GM20000 (cell line): ENCODE results near the gene DLG2.

Source experiments
- DNase-seq: peaks from one replicate; pipeline ENCODE4 v3.0.0; 2012; ENCODE audit warnings: low spot score
- CTCF ChIP-seq: IDR thresholded peaks from 2 replicates; pipeline ENCODE4 v1.5.1; 2012; ENCODE audit warnings: mild to moderate bottlenecking, control low read depth; ENCODE audit errors: extremely low read depth, missing control alignments

DLG2 gene

DNA sequence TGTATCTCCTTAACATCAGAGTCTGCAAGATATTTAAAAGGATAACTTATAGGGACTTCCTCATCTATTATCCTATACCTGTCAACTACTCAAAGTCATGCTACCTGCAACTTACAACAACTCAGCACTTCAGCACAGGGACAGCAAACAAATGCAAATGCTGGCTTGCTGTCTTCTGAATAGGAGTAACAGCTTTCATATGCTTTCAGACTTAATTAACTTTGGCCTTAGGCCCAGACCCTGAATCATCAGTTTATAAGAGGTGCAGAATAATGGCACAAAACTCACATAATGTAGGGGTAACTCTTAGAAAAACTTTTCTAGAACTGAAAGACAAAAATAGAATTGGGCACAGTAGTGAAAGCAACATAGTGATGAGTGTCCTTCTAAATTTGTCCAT is 953.4 kb downstream of the DLG2 start:
- DNase-seq, result no peak
- no peak for TF ChIP-seq CTCF

GRCh38 chr11:84671325-84671999 is 955.7 kb downstream of the DLG2 start:
- no peak for TF ChIP-seq CTCF
- DNase-seq, result no peak

DNA sequence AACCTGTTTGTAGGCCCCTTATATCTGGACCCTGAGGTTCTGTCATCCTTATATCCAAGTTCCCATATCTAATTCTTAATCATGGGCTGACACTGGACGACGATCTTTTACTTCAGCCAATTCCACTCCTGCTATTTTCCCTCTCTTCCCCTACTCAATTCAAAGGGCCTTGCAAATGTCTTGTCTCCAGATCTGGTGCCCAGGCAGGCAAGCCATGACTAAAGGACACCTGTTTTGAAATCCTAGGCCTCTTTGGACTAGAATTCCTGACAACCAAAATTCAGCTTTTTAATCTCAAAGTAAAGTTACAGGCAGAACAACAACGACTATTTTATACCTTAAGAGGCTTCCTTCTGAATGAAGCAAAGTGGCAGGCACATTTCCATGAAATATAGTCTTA is 963.4 kb downstream of the DLG2 start:
- TF ChIP-seq CTCF, result no peak
- no peak for DNase-seq

GRCh38 chr11:84660257-84660977 is 966.7 kb downstream of the DLG2 start:
- no peak for DNase-seq
- TF ChIP-seq CTCF, result no peak

DNA sequence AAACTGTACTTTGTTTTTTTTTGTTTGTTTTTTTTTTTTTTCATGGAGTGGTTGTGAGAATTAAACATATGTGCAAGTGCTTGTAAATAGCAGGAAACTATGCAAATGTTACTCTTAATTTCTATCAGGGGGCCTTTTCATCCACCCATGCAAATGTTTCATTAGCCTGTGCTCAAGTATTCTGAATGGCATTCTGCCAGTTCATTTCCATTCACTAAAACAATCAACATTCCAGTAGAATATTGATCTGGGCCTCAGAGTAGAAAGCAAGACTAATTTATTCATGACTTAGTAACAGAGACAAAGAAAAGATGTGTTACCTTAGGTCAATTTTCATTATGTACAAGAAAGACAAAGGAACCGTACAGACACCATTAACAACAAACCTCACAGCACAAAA is 971.4 kb downstream of the DLG2 start:
- DNase-seq, result no peak
- TF ChIP-seq CTCF, result no peak

GRCh38 chr11:84648471-84648870 is 978.7 kb downstream of the DLG2 start:
- DNase-seq, result no peak
- no peak for TF ChIP-seq CTCF

DNA sequence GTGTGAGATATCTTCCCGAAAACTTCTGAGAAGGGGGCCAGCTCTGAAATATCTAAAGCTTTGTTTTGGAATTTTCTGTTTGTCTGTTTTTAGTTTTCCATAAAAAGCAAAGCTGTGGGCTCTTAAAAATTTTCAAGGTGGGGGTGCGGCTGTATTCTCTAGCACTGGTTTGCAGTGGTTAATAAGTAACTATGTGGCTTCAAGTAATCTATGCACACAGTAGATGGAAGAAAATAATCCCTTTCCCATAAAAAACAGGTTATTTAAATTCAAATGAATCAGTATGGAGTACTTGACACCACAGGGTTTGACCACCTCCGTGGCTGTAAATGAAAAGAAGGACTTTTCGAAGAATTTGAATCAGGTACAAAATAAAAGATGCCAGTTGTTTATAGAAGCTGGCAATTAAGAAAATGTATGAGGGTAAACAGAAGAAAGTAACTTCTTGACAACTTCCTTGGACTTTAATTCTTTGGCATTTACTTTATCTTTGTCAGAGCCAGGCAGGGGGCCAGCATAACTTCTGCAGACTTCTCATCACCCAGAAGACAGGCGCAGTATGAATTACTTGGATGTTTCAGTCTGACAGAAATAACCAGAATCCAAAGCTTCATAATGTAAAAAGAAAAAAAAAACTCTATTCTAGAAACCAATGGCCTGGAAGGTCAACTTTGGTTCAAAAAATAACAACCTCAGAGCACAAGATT is 981.0 kb downstream of the DLG2 start:
- no peak for TF ChIP-seq CTCF
- no peak for DNase-seq
